Activated CD8-positive, alpha-beta memory T cell treated with anti-CD3 and anti-CD28 coated beads for 24 hours (primary cell): ENCODE data around the gene TOMM40.
A peak's percentile ranks its signal among the peaks of the same experiment; 100 is the strongest.
"Not testable (repeated sequence)": the region's sequence is repeated elsewhere in the genome, so short reads cannot be mapped to it uniquely, and the experiment has no call there.

Experiments
- DNase-seq: peaks from one replicate; pipeline ENCODE4 v3.0.0-alpha.2; 2020

TOMM40 gene

DNA sequence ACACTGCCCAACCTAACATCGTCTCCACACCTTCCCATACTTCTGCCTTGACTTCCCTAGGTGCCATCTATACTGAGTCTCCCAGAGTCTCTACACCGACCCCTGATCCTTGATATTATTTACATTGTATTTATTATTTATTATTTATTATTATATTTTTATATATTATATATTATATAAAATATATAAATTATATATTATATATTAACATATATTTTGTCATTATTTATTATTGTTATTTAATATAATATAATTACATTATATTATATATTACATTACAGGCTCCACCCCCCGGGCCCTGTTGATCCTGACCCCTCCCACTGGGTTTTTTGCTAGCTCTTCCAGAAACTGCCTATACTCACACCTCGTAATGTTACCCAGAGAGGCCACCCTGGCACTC, 18.4 kb upstream of the TOMM40 start:
- DNase-seq = no peak

DNA sequence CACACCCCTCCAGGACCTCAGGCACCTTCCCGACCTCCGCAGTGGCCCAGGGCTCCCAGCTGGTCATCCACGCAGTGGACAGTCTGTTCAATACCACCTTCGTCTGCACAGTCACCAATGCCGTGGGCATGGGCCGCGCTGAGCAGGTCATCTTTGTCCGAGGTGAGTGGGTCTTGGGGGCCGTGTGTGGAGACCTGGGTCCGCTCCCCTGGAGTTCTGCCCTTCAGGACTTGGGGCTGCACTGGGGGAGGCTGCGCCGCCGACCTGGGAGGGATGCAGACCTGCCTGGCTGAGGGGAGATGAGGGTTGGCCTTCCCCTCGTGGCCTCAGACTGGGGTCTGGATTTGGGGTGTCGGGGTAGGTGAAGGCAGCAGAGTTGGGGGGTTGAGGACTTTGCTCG, 16.7 kb upstream of the TOMM40 start:
- no peak for DNase-seq

DNA sequence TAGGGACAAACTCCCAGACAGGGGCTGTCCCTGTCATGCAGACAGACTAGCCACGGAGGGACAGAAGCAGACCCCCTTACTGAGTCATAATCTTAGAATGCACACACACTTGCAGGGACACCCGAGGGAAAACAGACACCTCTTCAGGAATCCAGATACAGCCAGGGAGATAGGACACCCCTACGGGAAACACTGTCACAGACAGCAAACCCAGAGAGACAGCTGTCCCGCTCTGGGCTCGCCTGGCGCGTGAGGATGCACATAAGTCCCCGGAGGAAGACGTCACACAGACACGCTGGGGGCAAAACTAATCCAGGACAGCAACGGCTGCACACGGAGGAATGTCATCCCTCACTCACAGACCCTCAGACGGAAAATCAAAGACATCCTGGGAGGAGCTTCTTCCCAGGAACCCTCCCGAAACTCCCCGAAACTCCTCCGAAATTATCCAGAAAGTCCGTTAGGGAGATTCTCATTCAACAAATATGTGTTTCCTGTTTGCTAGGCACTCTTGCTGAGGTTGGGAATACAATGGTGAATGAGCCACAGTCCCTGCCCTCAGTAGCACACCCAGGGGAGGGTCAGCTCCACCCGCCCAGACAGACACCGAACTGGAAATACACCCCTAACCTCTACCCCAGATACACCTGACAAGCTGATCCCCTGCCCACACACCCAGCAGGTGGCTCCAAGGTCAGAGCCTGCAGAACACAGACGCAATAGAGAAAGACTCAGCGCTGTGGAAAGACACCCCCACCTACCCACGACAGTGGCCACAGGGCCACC, 15.2 kb upstream of the TOMM40 start:
- DNase-seq = no peak

DNA sequence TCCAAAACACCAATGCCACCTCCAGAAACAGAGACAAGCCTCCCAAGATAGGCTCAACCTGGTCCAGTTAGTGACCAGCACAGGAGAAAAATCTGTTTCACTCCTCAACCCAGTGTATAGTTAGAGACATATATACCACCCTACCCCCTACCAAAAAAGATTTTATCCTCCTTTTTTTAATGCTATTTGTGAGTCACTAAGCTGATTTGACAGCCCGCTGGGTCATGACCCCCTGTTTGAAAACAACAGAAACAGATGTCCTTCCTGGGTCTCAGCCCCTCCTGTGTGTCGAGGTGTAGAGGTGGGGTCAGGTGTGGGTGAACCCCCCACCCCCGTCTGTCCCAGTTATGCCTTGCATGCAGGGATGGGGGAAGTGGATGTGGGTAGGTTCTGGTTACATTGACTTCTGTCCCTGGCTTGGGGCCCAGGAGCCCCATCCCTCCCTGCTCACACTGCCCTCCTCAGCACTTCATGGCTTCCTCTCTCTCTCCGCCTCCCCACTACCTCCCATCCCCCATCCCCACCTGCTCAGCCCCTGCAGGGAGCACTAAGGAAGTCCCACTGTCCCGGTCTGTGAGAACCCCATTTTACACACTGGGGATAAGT, 14.0 kb upstream of the TOMM40 start:
- no peak for DNase-seq

DNA sequence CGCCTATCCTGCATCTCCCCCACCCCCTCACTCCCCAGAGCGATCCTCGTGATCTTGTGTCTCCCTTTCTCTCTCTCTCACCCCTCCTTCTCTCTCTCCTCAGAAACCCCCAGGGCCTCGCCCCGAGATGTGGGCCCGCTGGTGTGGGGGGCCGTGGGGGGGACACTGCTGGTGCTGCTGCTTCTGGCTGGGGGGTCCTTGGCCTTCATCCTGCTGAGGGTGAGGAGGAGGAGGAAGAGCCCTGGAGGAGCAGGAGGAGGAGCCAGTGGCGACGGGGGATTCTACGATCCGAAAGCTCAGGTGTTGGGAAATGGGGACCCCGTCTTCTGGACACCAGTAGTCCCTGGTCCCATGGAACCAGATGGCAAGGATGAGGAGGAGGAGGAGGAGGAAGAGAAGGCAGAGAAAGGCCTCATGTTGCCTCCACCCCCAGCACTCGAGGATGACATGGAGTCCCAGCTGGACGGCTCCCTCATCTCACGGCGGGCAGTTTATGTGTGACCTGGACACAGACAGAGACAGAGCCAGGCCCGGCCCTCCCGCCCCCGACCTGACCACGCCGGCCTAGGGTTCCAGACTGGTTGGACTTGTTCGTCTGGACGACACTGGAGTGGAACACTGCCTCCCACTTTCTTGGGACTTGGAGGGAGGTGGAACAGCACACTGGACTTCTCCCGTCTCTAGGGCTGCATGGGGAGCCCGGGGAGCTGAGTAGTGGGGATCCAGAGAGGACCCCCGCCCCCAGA, 12.8 kb upstream of the TOMM40 start:
- no peak for DNase-seq

DNA sequence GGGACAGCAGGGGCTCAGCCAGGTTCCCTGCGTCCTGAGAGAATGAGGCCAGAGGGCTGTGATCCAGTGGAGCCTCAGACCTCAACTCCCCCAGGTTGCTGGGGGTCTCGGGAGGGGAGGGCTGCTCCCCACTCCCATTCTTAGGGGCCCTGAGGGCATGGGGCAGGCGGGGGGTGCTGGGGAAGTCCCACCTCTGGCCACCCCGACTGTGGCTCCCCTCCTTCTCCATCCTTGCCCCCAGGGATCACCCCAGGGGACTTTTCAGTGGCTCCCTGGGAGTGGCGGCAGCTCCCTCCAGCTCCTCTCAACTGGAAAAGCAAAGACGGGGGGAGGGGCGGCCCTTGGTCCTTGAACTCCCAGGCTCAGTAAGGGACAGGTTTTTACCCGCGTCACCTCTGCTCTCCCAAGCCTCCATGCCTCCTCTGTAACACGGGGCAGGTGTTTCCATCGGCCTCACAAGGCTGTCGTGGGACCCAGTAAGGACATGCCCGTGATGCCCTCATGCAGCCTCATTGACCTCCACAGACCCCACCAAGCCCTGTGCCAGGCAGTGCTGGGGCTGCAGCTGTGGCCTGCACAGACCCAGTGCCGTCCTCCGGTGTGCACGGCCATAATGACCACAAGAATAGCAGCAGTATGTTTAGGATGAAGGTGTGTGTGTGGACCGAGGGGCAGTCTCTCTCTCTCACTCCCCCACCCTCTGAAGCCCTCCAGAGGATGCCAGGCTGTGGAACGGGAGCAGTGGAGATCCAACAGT, 11.6 kb upstream of the TOMM40 start:
- no peak for DNase-seq

DNA sequence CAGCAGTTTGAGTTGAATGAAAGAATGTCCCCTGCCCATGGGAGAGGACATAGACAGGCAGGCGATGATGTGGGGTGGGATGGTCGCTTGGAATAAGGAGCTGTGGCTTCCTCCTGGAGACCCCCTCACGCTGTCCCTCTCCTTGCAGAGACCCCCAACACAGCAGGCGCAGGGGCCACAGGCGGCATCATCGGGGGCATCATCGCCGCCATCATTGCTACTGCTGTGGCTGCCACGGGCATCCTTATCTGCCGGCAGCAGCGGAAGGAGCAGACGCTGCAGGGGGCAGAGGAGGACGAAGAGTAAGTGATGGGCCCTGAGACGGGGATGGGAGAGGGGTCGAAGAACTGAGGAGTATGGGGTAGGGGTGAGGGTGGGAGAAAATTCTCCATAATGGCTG, 9.0 kb upstream of the TOMM40 start:
- DNase-seq = no peak

DNA sequence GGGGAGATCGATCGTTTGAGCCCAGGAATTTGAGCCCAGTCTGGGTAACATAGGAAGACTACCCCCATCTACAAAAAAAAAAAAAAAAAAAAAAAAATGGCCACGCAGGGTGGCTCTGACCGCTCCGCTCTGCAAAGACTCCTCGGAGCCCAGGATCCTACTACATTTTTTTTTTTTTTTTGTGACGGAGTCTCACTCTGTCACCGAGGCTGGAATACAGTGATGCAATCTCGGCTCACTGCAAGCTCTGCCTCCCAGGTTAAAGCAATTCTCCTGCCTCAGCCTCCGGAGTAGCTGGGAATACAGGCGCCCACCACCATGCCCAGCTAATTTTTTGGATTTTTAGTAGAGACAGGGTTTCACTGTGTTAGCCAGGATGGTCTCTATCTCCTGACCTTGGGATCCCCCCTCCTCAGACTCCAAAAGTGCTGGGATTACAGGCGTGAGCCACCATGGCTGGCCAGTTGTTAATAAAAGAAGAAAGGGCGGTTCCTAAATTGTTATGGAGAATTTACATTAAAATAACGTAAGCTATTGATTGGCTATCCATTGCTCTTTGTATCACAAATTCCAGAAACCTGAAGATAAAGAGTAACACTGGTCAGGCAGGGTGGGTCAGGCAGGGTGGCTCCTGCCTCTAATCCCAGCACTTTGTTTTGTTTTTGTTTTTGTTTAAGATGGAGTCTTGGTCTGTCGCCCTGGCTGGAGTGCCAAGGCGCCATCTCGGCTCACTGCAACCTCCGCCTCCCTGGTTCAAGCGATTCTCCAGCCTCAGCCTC, 8.2 kb upstream of the TOMM40 start:
- not testable (repeated sequence) for DNase-seq

DNA sequence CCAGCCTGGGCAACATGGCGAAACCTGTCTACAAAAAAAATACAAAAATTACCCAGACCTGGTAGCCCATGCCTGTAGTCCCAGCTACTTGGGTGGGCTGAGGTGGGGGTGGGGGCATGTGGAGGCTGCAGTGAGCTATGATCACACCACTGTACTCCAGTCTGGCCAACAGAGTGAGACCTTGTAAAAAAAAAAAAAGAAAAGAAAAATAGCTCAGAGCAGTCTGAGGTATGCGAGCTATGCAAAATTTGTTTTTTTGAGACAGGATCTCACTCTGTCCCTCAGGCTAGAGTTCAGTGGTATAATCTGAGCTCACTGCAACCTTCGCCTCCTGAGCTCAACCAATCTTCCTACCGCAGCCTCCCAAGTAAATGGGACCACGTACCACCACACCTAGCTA, 7.1 kb upstream of the TOMM40 start:
- DNase-seq = no peak

DNA sequence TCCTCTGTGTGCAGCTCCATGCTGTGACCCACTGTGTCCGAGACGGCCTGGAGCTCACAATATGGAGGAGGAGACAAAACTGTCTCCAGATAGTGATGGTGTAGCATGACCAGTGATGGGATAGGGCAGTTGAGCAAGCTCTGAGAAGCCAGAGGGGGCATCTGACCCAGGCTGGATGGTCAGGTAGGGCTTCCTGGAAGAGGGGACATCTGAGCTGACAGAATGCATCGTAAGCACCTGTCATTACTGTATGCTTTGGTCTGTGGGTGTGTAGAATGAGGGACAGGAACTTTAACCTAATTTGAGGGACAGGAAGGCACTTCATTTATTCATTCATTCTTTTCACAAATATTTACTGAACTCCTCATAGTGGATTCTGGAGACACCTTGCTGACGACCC, 6.5 kb upstream of the TOMM40 start:
- no peak for DNase-seq

DNA sequence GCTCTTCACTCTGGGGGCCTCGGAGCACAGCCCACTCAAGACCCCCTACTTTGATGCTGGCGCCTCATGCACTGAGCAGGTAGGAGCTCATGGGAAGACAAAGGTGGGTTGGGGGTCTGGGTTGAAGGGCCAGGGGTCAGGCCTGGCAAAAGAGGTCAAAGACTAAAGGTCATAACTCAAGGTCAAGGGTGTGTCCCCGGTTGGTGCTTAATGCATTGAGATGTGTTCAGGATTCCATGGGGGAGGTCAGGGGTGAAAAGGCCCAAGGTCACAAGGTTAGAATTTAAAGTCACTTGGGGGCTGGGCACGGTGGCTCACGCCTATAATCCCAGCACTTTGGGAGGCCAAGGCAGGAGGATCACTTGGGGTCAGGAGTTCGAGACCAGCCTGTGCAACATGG, 4.9 kb upstream of the TOMM40 start:
- no peak for DNase-seq

DNA sequence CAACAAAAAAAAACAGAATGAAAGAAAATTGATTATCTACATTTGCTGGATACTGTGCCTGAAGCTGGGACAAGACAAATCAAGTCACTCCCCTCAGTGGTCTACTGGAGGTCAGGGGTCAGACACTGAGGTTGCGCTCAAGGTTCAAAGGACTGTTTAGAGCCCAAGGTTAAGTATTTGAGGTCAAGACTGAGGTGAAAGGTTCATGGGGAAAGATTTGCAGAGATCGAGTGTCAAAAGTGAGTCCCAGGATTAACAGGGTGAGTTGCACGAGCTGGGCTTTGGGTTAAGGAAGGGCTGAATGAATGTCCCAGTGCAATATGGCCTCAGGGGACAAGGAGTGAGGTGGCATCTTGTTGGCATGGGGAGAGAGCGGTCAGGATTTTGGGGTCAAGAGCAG, 3.4 kb upstream of the TOMM40 start:
- DNase-seq = no peak

DNA sequence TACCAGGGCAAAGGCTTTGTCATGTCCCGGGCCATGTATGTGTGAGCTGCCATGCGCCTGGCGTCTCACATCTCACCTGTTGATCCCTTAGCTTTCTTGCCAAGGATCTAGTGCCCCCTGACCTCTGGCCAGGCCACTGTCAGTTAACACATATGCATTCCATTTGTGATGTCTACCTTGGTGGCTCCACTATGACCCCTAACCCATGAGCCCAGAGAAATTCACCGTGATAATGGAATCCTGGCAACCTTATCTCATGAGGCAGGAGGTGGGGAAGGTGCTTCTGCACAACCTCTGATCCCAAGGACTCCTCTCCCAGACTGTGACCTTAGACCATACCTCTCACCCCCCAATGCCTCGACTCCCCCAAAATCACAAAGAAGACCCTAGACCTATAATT, 2.7 kb upstream of the TOMM40 start:
- not testable (repeated sequence) for DNase-seq

DNA sequence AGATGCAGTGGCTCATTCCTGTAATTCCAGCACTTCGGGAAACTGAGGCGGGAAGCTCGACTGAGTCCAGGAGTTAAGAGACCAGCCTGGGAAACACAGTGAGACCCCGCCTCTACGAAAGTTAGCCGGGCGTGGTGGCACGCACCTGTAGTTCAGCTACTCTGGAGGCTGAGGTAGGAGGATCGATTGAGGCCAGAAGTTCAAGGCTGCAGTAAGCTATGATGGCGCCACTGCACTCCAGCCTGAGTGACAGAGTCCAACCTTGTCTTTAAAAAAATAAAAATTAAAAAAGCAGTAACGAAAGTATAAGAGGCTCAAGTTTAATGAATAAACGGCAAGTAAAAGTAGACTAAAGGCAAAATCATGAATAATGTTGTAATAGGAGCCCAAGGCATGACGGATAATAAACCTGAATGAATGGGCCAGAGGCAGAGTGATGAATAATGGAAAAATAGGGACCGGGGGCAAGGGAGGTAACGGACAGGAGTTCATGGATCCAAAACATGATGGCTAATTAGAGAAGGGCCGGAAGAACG, 1.2 kb upstream of the TOMM40 start:
- no peak for DNase-seq

DNA sequence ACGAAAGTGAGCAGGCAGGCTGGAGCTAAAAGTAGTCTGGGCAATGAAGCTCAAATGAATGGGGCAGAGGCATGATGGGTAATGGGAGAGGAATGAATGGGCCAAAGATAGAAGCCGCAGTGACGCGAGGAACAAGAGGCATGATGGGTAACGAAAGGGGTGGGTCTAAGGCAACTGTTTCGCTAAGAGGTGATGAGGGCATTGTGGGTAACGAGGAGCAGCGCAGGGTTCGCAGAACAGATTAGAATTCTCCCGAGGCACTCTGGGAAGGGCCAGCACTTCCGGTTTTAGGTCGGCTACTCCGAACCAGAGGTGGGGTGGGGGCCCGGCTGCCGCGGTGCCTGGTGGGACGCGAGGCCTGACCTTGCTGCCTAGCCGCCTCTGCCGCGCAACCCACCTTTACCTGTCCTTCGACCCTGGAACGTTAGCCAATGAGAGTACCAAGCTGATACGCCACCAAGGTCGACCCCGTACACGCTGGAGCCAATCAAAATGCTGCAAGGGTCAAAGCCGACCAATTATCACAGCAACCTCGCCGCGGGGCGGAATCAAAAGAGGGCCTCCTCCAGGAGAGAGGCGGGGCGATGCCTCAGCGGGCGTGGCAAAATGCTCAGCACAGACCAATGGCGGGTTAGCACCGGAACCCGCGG, 563 bp upstream of the TOMM40 start:
- peak; percentile 100 for DNase-seq

DNA sequence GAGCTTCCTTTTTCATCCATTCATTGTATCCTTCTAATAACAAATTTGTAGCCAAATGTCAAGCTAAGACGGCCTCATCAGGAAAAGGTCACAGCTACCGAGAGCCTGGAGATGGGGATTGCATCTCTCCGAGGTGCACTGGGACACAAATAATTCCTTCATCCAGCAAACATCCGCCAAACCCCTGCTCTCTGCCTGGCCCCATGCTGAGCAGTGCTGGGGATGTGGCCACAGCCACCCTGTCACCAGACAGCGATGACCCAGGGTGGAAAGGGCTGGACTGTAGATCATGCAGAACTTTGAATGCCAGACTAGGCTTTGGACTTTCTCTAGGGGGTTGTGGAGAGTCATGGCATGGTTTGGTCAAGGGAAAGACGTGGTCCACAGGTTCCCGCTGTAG, 1.9 kb downstream of the TOMM40 start:
- DNase-seq = no peak

DNA sequence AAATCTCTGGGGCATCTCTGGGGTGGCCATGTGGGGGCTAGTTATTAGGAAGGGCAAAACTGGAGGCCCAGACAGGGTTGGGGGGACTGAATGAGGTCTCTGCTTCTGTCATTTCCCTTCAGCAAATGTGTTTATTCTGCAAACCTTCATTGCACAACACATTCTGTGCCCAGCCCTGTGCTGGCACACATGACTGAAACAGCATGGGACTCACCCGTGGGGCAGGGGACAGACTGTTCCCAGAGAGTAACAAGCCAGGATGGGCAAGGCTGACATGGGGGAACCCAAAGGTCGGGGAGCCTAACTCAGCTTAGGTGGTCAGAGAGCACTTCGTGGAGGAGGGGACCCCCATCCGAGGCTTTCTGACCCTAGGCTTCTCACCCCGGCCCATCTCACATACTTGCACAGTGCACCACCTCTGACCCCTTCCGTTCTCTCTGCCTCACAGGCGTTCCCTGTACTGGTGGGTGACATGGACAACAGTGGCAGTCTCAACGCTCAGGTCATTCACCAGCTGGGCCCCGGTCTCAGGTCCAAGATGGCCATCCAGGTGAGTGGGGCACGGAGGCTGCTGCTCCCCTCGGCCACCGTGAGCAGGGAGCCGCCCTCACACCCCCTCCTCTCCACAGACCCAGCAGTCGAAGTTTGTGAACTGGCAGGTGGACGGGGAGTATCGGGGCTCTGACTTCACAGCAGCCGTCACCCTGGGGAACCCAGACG, 2.4 kb downstream of the TOMM40 start:
- no peak for DNase-seq

DNA sequence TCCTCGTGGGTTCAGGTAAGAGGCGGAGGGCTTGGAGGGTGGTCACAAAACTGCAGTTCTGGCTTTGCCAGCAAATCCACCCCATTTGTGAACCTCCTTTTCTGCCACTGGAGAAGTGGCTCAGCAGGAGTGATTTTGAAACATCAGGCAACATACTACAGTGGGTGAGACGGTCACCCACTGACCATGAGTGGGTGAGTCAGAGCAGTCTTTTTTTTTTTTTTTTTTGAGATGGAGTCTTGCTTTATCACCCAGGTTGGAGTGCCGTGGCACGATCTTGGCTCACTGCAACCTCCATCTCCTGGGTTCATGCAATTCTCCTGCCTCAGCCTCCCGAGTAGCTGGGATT, 3.0 kb downstream of the TOMM40 start:
- DNase-seq = no peak

DNA sequence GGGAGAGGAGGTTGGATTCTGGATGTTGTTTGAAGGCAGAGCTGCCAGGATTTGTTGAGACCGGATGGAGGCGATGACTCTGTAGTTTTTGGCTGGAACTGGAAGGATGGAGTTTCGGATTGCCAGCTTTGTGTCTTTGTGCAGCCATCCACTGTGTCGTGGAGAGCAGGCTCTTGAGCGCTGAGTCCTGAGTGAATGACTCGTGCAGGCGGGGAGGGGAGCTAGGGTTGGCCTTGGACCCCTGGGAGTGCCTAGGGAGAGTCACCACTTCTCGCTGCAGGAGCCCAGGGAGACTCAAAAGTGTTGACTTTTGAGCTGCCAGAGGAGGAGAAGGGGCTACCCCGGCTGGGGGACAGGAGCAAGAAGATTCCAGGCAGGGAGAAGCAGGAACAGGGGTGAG, 3.9 kb downstream of the TOMM40 start:
- no peak for DNase-seq

DNA sequence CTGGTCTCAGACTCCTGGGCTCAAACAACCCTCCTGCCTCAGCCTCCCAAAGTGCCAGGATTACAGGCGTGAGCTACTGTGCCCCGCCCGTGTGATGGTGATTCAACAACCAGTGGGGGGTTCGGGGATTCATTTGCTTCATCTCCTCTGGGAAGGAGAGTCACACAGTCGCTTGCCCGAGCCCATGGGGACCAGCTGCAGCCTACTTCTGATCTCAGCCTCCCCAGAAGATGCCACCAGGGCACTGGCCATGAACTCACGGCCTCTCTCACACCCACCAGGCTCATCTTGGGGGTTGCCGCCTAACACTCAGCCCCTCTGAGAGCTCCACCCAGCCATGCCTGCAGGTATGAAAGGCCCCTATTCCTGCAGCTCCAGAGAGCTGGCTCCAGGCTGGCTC, 6.8 kb downstream of the TOMM40 start:
- no peak for DNase-seq
